ENCODE data around the gene MED16. TPM values are rescaled to one million over a fixed set of nuclear protein-coding genes. Genes with fewer than 3 reads are reported as not detected.

The MED16 gene
- total RNA-seq, 1 donor from 2014 or later, result 12.1 TPM

- Histone ChIP-seq H3K36me3 (ENCODE audit: control insufficient read depth, insufficient read depth, low read length) (peaks cover 20% of the 10 kb centered on the region), H3K27me3 (ENCODE audit: control insufficient read depth, insufficient read depth, low read length) (no peaks in the 10 kb centered on the region), H3K4me3 (ENCODE audit: low read depth, low read length) (no peak overlapping the region)
- DNase-seq (ENCODE audit: low read depth), result no peak
- FAIRE-seq, result no peak
- no peak for TF ChIP-seq CTCF (IDR thresholded peaks at IDR 0.05; ENCODE audit: insufficient read depth, low read length, severe bottlenecking)
Measured at GRCh38 chr19:889662-890295, 3.2 kb downstream of the MED16 start.

GRCh38 chr19:888581-889385 is 4.2 kb downstream of the MED16 start:
- FAIRE-seq, result no peak
- Histone ChIP-seq H3K36me3 (ENCODE audit: control insufficient read depth, insufficient read depth, low read length) (peaks cover 22% of the 10 kb centered on the region), H3K4me3 (ENCODE audit: low read depth, low read length) (no peak overlapping the region), H3K27me3 (ENCODE audit: control insufficient read depth, insufficient read depth, low read length) (no peaks in the 10 kb centered on the region)
- no peak for DNase-seq (ENCODE audit: low read depth)
- TF ChIP-seq CTCF (IDR thresholded peaks at IDR 0.05; ENCODE audit: insufficient read depth, low read length, severe bottlenecking), result no peak

- FAIRE-seq, result no peak
Measured at GRCh38 chr19:887599-887998, 5.4 kb downstream of the MED16 start.

GRCh38 chr19:887072-887471 is 5.9 kb downstream of the MED16 start:
- no peak for TF ChIP-seq CTCF (IDR thresholded peaks at IDR 0.05; ENCODE audit: insufficient read depth, low read length, severe bottlenecking)
- H3K36me3 ChIP-seq (ENCODE audit: control insufficient read depth, insufficient read depth, low read length), result peaks cover 34% of the 10 kb centered on the region
- FAIRE-seq, result no peak

More at GRCh38 chr19:887599-887998, 5.4 kb downstream of the MED16 start:
- DNase-seq (ENCODE audit: low read depth), result no peak
- Histone ChIP-seq H3K4me3 (ENCODE audit: low read depth, low read length) (no peak overlapping the region), H3K36me3 (ENCODE audit: control insufficient read depth, insufficient read depth, low read length) (peaks cover 28% of the 10 kb centered on the region), H3K27me3 (ENCODE audit: control insufficient read depth, insufficient read depth, low read length) (no peaks in the 10 kb centered on the region)
- TF ChIP-seq CTCF (IDR thresholded peaks at IDR 0.05; ENCODE audit: insufficient read depth, low read length, severe bottlenecking), result no peak

GRCh38 chr19:885536-886224 is 7.3 kb downstream of the MED16 start:
- TF ChIP-seq CTCF (IDR thresholded peaks at IDR 0.05; ENCODE audit: insufficient read depth, low read length, severe bottlenecking), result no peak

More at GRCh38 chr19:887072-887471, 5.9 kb downstream of the MED16 start:
- Histone ChIP-seq H3K4me3 (ENCODE audit: low read depth, low read length) (no peak overlapping the region), H3K27me3 (ENCODE audit: control insufficient read depth, insufficient read depth, low read length) (no peaks in the 10 kb centered on the region)
- DNase-seq (ENCODE audit: low read depth), result no peak

More at GRCh38 chr19:885536-886224, 7.3 kb downstream of the MED16 start:
- FAIRE-seq (no peak), DNase-seq (ENCODE audit: low read depth) (no peak)
- H3K27me3 ChIP-seq (ENCODE audit: control insufficient read depth, insufficient read depth, low read length), result no peaks in the 10 kb centered on the region
- peaks cover 42% of the 10 kb centered on the region for H3K36me3 ChIP-seq (ENCODE audit: control insufficient read depth, insufficient read depth, low read length)
- H3K4me3 ChIP-seq (ENCODE audit: low read depth, low read length), result no peak overlapping the region

Measured in bronchial epithelial cell (primary cell).